Endodermal cell (in vitro differentiated cells): ENCODE data around the gene IL12A. TPM values are rescaled to one million over a fixed set of nuclear protein-coding genes. Genes with fewer than 3 reads are reported as not detected.

Experiments used
- DNase-seq: peaks from one replicate; pipeline ENCODE4 v3.0.0-alpha.2; 2017
- H3K27ac ChIP-seq: 2 replicates; pipeline ENCODE4 v1.5.1; 2013; ENCODE audit warnings: mild to moderate bottlenecking, low read depth, low read length, moderate library complexity
- H3K27me3 ChIP-seq: 2 replicates; pipeline ENCODE4 v1.6.1; 2013; ENCODE audit warnings: mild to moderate bottlenecking, low read length, moderate library complexity; ENCODE audit not compliant: insufficient read depth, control insufficient read depth, poor library complexity, severe bottlenecking
- H3K36me3 ChIP-seq: 2 replicates; pipeline ENCODE4 v1.7.0; 2013; ENCODE audit warnings: mild to moderate bottlenecking, low read length, moderate library complexity; ENCODE audit not compliant: control insufficient read depth, insufficient read depth
- H3K4me1 ChIP-seq: one replicate; pipeline ENCODE4 v1.7.0; 2013; ENCODE audit warnings: low read length; ENCODE audit not compliant: control insufficient read depth, insufficient read depth
- H3K4me3 ChIP-seq: 2 replicates; pipeline ENCODE4 v1.5.1; 2013; ENCODE audit warnings: mild to moderate bottlenecking, low read length, moderate library complexity
- H3K9ac ChIP-seq: 2 replicates; pipeline ENCODE4 v1.6.1; 2013; ENCODE audit warnings: mild to moderate bottlenecking, low read length, moderate library complexity; ENCODE audit not compliant: poor library complexity, severe bottlenecking; ENCODE audit errors: extremely low read depth
- H3K9me3 ChIP-seq: 2 replicates; pipeline ENCODE4 v1.6.1; 2013; ENCODE audit warnings: mild to moderate bottlenecking, low read length, moderate library complexity; ENCODE audit not compliant: control insufficient read depth
- H3K27ac Mint-ChIP-seq: 2 replicates; pipeline ENCODE4 v1.8.0; 2020; ENCODE audit warnings: mixed read lengths
- H3K27me3 Mint-ChIP-seq: 2 replicates; pipeline ENCODE4 v1.8.0; 2021; ENCODE audit warnings: mild to moderate bottlenecking, mixed read lengths; ENCODE audit not compliant: insufficient read depth
- H3K36me3 Mint-ChIP-seq: 2 replicates; pipeline ENCODE4 v1.8.0; 2020; ENCODE audit warnings: low read depth, mixed read lengths
- H3K4me1 Mint-ChIP-seq: 2 replicates; pipeline ENCODE4 v1.8.0; 2020; ENCODE audit warnings: mixed read lengths
- H3K4me3 Mint-ChIP-seq: 2 replicates; pipeline ENCODE4 v1.8.0; 2020; ENCODE audit warnings: mild to moderate bottlenecking, moderate library complexity, mixed read lengths
- H3K9me3 Mint-ChIP-seq: 2 replicates; pipeline ENCODE4 v1.8.0; 2020; ENCODE audit warnings: mild to moderate bottlenecking, mixed read lengths
- WGBS, 2 experiments: methylation state at CpG; one replicate each; pipeline versions ENCODE4 v1.1.5 to v1.1.7; 2013; ENCODE audit warnings: missing lambda C conversion rate in 2 of 2, mixed read lengths in 1 of 2; ENCODE audit not compliant: insufficient coverage in 1 of 2, insufficient read length in 1 of 2; 5-methylcytosine and 5-hydroxymethylcytosine counted together
- total RNA-seq, 2 donors: library from RNA; stranded (reverse); fragmentation: NEBNext Ultra II Directional in 1 of 2; extraction: Animal tissue kit (Norgen Biotek cat#: 25700) in 1 of 2; gene quantifications; 2 replicates in 1 of 2; 3 replicates in 1 of 2; pipeline ENCODE4 v1.2.1, GENCODE V29; 2021
- TF ChIP-seq, protein P1 (sequence below): fragments of 200-600 bp; sonication (generic); conservative IDR thresholded peaks from 2 replicates; pipeline ENCODE4 v1.5.0; 2021; ENCODE audit warnings: antibody characterized with exemption, mild to moderate bottlenecking

Gene IL12A
- total RNA-seq, 2 donors from 2014 or later, result not detected

DNA sequence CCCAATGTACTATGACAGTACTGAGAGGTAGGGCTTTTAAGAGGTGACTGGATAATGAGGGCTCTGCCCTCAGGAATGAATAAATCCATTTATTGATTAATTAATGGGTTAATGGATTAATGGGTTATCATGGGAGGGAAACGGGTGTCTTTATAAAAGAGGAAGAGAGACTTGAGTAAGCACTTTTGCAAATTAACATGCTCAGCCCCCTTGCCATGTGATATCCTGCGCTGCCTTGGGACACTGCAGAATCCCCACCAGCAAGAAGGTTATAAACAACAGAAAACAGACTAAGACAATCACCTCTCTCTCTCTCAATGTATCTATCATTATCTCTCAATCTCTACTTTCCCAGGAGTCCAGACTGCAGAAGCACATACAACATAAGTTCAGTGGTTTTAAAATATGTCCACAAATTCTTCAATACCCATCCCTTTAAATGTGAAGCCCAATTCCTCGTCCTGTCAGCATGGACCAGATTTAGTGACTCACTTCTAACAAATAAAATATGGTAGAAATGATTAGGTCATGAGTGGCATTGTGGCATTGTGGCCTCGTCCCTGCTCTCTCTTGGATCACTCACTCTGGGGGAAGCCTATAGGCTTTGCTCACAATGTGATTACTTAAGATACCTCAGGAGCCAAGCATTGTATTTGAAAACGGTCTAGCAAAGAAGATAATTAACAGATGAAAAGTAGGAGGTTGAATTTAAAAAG is 40.0 kb upstream of the IL12A start:
- H3K4me3 Mint-ChIP-seq, result no peak overlapping the region
- no peaks in the 10 kb centered on the region for H3K4me1 Mint-ChIP-seq
- no peaks in the 10 kb centered on the region for H3K36me3 Mint-ChIP-seq
- H3K9ac ChIP-seq, result no peak overlapping the region
- DNase-seq, result no peak
- TF ChIP-seq, protein P1, sequence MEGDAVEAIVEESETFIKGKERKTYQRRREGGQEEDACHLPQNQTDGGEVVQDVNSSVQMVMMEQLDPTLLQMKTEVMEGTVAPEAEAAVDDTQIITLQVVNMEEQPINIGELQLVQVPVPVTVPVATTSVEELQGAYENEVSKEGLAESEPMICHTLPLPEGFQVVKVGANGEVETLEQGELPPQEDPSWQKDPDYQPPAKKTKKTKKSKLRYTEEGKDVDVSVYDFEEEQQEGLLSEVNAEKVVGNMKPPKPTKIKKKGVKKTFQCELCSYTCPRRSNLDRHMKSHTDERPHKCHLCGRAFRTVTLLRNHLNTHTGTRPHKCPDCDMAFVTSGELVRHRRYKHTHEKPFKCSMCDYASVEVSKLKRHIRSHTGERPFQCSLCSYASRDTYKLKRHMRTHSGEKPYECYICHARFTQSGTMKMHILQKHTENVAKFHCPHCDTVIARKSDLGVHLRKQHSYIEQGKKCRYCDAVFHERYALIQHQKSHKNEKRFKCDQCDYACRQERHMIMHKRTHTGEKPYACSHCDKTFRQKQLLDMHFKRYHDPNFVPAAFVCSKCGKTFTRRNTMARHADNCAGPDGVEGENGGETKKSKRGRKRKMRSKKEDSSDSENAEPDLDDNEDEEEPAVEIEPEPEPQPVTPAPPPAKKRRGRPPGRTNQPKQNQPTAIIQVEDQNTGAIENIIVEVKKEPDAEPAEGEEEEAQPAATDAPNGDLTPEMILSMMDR, result no peak
- no peaks in the 10 kb centered on the region for H3K36me3 ChIP-seq
- WGBS, 2 experiments, result 33 to 82% methylated on average over 1 to 5 of the region's 5 CpGs
- no peaks in the 10 kb centered on the region for H3K4me1 ChIP-seq
- no peaks in the 10 kb centered on the region for H3K9me3 Mint-ChIP-seq
- no peaks in the 10 kb centered on the region for H3K9me3 ChIP-seq
- H3K27me3 ChIP-seq, result no peaks in the 10 kb centered on the region
- H3K27ac Mint-ChIP-seq, result no peak overlapping the region
- H3K27ac ChIP-seq, result no peak overlapping the region
- no peak overlapping the region for H3K4me3 ChIP-seq
- H3K27me3 Mint-ChIP-seq, result no peaks in the 10 kb centered on the region

DNA sequence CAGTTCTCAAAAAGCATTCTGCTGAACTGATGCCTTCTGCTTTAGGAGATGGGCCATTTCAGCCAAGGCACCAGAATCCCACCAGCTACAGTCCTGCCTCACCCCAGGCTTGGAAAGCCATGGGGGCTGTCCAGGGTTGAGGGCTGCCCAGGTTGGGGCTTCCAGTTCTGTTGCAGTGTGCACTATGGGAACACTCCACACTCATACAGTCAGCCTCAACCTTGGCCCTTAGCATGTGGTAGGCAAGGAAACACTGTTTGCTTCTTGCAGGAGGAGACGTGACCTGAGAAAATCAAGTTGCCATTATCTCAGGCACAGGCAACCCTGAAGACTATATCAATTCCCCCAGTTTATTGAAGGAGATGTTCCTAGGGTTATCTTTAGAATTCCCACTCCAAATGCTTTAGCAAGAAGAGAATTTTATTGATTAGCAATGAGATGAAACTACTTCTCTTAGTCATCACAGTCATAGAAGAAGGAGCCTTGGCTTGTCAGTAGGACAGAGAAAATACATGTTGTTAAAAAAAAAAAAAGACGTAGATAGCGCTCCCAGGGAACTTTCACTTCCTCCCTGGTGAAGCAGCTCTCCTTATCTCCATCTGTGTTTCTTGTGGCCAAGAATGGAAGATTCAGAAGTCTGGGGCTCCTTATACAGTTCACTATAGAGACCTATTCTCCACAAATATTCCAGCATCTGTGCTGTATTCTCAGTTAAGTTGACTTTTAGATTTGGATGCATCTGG is 38.3 kb upstream of the IL12A start:
- Mint-ChIP-seq H3K36me3 (no peaks in the 10 kb centered on the region), H3K4me1 (no peaks in the 10 kb centered on the region), H3K27ac (no peak overlapping the region), H3K27me3 (no peaks in the 10 kb centered on the region), H3K4me3 (no peak overlapping the region), H3K9me3 (no peaks in the 10 kb centered on the region)
- Histone ChIP-seq H3K27ac (no peak overlapping the region), H3K4me1 (no peaks in the 10 kb centered on the region), H3K27me3 (no peaks in the 10 kb centered on the region), H3K36me3 (no peaks in the 10 kb centered on the region), H3K9me3 (no peaks in the 10 kb centered on the region), H3K4me3 (no peak overlapping the region), H3K9ac (no peak overlapping the region)
- no peak for DNase-seq
- TF ChIP-seq, protein P1, result no peak
- WGBS, 2 experiments, result 90 to 100% methylated on average over 1 to 3 of the region's 3 CpGs

DNA sequence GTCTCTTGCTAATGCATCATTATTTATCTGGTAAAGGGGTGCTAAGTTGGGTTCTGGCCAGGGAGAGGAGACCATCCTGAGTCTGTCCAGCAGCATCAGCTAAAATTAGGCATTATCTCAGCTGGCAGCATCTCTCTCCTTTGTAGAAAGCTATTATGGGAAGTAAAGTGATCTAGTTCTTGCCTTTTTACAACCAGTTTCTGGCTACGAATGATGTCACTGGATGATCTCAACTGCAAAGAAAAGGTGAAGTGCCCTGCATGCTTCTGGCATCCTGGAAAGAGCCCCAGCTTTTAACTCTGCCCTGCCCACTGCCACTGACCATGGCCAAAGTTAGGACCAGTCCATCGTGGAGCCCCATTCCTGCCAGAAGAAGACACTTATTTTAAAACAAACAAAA is 37.1 kb upstream of the IL12A start:
- H3K27ac ChIP-seq, result no peak overlapping the region
- 84 to 91% methylated on average over 1 to 2 of the region's 2 CpGs for WGBS, 2 experiments
- H3K9me3 ChIP-seq, result no peaks in the 10 kb centered on the region
- TF ChIP-seq, protein P1, result no peak
- no peak overlapping the region for H3K27ac Mint-ChIP-seq
- no peak for DNase-seq
- H3K4me1 ChIP-seq, result no peaks in the 10 kb centered on the region
- no peak overlapping the region for H3K4me3 Mint-ChIP-seq
- H3K9ac ChIP-seq, result no peak overlapping the region
- H3K27me3 ChIP-seq, result no peaks in the 10 kb centered on the region
- no peak overlapping the region for H3K4me3 ChIP-seq
- H3K36me3 ChIP-seq, result no peaks in the 10 kb centered on the region
- no peaks in the 10 kb centered on the region for H3K36me3 Mint-ChIP-seq
- no peaks in the 10 kb centered on the region for H3K9me3 Mint-ChIP-seq
- no peaks in the 10 kb centered on the region for H3K27me3 Mint-ChIP-seq
- H3K4me1 Mint-ChIP-seq, result no peaks in the 10 kb centered on the region
